Lung microvascular endothelial cell (primary cell): Measurements from ENCODE around the gene PCBP3. TPM values are rescaled to one million over a fixed set of nuclear protein-coding genes. Genes with fewer than 3 reads are reported as not detected.
"Not testable (repeated sequence)": the region's sequence is repeated elsewhere in the genome, so short reads cannot be mapped to it uniquely, and the experiment has no call there.

Experiments used
- DNase-seq, 2 donors: peaks; one replicate each; pipeline versions ENCODE4 v3.0.0 to v3.0.0-alpha.2; 2010; ENCODE audit warnings: low read depth in 2 of 2
- total RNA-seq: library from RNA; depleted of rRNA; stranded (reverse); fragments of >200 nt; gene quantifications from 2 replicates; pipeline ENCODE4 v1.2.1, GENCODE V29; 2014

Gene PCBP3
- total RNA-seq, 1 donor from 2014 or later, result not detected

DNA sequence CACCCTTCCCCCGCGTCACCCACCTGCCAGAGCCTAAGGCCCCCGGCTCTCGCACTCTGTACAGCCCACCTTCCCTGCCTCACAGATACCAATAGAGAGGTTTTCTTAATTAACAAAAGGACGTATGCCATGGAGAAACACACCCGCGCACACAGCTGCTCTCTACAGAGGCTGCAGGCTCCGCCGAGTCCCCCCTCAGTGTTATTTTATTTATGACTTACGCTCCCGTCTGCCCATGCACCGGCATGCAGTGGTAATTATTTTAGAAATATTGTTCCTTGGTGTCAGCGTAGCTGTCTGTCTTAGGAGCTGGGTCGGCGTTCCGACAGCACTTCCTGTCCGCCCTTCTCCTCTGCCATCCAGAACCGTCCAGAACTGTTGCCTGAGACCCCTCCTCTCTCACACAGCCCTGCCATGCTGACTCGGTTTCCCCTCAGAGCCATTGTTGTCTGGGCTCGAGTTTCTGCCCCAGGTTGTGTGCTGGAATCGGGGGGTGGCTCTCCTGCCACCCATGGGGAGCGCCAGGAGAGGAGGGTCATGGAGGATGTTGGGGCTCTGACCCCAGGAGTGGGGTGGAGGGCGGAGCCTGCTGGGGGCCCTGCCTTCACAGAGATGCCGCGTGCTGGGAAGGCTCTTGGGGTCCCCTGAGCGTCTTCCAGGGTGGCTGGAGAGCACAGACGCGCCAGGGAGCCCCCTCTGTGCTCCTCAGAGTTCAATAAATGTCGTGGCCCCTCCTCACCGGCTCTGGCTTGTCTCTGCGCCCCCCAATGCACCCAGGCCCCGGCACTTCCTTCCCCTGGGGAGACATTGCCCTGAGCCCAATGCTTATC lies 298.4 kb downstream of the PCBP3 start:
- no peak for DNase-seq

DNA sequence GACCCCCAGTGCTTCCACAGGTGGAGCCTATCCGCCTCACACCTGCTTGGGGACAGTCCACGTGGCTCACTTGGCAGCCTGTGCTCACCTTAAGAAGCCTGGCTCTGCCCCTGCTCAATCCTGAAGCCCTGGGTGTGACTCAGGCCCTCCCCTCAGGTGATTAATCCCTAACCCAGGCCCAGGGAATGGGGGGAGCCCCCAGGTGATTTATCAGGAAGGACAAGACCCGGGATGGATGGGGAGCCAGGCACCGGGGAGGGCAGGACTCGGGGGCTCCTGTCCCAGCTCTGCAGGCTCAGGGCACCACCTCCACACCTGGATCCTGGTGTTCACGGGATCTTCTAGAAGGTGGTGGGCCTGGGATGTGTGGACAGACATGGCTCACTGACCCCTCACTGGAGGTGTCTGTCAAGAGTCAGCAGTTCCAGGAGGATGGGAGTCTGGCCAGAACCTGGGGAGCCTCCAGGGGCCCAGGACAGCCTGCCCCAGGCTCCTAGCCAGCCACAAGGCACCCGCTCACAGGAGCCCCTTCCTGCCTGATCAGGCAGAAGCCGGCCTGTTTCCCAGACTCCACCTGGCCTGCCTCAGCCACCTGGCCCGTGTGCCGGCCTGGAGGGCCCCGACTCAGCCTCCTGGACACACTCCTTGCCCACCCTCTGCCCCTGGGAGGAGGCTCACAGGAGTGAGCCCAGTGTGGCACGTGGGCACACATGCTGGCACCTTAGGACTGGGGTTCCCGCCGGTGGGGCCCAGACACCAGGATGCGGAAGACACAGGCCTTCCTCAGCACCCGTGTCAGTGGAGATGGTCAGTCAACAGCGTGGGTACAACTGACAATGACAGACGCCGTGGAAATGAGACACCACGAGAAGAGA lies 299.5 kb downstream of the PCBP3 start:
- DNase-seq, result no peak

DNA sequence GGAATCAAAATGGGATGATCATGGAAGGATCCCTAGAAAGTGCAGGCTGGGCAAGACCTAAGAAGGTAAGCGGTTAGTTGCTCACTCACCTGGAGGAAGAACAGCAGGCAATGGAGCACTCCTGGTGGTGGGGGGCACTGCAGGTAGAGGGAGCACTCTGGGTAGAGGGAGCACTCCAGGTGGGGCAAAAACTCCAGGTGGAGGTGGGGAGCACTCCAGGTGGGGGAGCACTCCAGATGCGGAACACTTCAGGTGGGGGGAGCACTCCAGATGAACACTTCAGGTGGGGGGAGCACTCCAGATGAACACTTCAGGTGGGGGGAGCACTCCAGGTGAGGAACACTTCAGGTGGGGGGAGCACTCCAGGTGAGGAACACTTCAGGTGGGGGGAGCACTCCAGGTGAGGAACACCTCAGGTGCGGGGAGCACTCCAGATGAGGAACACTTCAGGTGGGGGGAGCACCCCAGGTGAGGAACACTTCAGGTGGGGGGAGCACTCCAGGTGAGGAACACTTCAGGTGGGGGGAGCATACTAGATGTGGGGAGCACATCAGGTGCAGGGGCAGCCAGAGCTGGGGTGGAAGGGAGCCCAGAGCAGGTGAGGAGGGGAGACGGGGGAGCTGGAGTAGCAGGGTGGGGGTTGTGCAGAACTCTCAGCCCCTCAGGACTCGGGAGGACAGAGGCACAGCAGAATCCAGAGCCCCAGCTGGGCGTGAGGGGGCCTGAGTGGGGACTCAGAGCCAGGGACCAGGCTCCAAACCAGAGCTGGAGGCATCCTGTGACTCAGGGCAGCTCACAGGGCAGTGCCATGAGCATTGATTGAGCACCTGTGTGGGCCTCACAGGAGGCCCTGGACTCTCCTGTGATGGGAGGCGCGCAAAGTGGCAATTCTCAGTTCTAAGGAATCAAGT lies 300.4 kb downstream of the PCBP3 start:
- DNase-seq, result no peak

DNA sequence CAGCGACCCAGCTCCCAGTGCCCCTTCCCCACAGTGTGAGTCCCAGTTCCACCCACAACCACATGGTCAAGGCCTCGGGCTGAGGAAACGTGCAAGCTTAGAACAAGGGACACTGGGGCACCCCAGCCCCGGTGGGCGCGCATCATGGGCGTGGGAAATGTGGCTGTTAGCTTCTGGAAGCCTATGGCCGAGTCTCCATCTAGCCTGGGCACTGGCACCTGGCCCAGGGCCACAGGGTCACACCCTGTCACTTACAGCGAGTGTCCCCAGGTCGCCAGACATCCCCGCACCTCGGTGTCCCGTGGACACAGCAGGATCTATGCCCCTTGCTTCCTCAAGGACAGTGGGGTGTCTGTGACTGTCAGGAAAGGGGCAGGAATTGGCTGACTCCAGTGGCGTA lies 301.1 kb downstream of the PCBP3 start:
- no peak for DNase-seq

DNA sequence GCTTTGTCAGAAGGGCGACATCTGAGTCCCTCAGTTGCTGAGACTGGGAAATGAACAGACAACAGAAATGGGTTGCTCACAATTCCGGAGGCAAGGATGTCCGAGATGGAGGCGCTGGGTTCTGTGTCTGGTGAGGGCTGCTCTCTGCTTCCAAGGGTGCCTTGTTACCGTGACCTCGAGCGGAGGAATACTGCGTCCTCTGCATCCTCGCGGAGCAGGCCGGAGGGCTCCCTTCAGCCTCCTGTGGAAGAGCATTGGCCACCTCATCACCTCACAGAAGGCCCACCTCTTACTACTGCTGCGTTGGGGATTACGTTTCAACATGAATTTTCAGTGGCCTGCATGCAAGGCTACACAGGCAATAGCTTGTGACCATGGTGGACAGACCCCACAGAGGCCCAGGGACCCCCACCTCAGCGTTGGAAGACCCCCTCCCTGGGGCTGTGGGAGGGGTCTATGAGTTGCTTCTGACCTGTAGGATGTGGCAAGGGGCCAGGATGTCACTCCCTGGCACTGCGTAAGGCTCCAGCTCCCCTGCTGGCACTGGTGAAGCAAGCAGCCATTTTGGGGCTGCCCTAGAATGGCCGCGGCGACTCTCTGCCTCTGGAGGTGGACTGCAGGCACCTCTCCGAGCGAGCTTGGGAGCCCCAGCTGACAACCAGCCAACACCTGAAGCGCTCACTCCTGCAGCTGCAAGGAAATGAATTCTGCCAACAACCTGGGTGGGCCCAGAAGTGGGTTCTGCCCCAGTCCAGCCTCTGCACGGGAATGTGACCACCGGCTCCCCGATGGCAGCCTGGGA lies 301.7 kb downstream of the PCBP3 start:
- DNase-seq, result no peak

DNA sequence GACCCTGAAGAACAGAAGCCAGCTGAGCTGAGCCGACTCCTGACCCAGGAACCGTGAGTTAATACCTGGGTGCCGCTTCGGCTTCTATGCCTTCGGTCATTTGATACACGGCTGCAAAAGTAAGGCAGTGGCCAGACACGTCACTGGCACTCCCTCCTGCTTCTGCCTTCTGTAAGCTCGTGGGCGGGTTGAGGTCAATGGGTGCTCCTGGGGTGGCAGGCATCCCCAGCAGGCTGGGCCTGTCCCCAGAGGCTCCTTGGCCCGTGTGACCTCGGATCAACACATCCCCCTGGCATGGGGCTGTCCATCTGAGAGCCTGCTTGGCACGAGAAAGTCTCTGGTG lies 302.3 kb downstream of the PCBP3 start:
- no peak for DNase-seq

DNA sequence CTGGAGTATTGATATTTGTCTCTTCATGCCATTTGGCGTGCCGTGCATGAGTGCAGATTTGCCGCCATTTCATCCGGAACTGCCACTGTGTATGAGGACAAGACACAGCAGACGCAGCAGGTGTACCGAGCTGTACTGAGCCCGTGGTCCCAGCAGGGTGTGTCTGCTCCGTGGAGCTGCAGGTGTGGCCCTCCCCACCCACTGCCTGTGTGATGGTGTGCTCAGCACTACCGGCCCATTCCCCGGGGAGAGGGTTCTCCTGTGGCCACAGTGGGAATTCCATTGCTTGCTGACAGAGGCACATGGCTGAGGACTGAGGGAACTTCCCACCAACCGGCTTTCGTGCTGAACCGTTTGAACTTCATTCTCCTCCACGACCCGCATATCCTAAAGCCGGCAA lies 303.8 kb downstream of the PCBP3 start:
- DNase-seq, result no peak

DNA sequence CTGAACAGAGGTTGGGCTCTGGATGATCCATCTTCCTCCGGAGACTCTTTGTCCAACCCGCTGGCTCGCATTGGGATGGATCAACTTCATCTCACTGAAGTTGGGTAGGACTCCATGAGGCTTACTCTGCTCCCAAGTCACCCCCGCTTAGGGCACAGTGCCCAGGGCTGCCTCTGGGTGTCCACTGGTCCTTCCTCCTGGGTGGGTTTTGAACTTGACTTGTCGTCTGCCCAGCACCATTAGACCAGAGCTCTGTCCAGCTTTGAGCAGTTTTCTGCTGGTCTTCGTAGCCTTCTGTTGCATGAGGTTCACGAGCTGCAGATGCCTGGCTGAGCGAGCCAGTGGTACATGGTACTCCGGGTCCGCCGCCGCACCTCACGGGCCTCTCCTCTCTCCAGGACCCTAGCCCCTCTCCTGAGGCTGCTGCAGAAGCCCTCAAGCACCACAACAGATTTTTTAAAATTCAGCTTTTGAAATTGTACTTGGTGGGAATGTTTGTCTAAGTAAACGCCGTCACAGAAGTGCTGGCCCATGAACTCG lies 304.3 kb downstream of the PCBP3 start:
- no peak for DNase-seq

DNA sequence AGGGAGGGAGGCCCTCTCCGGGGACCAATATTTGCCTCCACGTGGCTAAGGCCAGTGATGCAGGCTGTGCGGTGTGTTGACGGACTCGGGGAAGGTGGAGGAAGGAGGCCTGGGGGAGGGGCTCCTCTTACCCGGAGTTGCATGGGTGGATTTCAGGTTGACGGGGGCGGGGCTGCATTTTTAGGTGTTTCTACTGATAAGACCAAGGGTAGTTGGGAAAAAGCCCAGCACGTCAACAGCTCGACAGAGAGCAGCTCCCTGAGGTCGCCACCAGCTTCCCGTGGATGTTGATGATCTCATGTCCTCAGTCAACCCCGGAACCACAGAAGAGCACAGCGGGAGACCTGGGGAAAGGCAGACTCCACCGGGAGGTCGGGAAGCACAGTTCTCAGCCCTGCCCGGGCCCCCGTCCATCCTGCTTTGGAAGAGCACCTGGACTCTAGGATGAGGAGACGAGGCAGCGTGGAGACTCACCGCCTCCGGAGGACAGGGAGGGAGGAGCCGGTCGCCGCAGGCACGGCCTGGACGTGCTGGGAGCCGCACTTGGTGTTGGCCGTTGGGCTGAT lies 305.1 kb downstream of the PCBP3 start:
- no peak for DNase-seq

DNA sequence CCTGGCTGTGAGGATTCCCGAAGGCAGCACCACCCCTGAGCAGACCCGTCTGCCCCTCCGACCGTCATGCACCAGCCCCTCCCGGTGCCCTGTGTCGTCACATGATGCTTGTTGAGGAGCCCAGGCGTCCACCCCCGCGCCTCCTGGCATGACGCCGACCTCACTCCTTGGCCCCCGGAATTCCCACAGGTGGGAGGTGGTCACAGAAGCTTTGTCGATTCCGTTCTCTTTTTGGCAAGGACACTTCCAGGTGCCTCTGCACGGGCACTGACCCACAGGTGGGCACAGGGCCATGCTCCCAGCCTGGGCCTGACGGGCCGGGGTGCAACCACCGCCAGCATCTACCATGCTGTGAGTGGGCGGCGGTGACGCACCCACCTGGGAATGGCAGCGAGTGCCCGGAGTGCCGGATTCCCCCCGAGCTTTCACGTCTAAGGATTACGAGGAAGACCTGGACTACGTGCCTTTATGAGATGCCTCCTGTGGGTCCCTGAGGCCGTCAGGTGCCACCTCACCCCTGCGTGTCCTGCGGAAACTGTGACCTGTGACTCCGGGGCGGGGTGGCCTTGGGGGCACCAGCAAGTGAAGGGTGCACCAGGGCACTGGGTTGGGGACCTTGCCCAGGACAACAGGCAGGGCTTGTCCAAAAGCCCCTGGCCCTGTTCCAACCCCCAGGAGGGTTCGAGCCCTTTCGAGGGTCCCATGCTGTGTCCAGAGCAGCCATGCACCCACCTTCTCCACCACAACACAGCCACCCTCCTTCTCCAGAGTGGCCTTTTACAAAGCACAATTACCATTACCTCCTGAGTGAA lies 306.6 kb downstream of the PCBP3 start:
- DNase-seq, result no peak

DNA sequence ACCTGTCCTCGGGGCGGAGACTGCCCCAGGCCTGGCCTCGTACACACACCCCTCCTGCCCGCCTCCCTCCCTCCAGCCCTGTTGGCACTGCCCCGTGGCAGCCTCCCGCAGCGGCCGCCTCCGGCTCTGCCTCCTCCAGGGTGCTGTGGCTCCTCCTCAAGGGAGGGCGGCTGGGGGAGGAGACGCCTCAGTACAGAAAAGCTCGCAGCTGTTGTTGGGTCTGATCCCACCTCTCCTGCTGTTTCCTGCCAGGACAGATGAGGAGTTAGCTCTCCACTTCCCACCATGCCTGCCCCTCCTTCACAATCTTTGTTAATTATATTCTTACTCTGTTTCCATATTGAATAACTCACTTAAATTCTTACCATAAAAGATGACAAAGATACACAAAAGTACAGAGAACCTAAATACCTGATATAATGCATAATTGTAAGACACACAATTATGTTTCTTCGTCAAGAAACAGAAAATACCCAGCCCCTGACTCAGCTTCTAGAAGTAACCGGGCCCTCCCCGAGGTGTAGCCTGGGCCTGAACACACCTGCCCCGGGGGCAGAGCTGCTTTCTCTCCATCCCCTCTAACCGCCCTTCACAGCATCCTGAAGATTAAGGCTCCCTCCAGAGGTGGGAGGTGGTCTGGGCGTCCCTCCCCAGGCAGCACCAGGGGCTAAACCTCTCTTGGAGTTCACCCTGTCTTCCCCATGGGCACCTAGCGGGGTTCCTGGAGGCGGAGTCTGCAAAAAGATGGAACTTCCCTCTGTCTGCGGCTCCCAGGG lies 307.4 kb downstream of the PCBP3 start:
- DNase-seq, result no peak

DNA sequence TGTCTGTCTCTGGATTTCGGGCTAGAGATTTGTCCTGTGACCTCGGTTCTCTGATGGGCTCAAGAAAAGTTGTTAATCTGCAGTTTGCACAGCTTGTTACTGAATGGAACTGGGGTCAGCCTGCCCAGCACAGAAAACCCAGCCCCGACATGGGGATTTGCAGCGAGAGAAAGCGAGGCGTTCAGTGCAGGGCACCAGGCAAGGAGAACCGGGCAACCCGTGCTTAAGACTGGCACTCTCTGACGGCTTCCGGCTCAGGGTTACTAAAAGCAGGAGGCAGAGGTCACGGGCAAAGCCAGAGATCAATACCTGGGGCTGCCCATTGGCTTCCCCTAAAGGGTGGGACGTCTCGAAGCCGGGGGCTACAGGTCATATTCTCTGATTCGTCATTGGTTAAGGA lies 308.2 kb downstream of the PCBP3 start:
- no peak for DNase-seq

DNA sequence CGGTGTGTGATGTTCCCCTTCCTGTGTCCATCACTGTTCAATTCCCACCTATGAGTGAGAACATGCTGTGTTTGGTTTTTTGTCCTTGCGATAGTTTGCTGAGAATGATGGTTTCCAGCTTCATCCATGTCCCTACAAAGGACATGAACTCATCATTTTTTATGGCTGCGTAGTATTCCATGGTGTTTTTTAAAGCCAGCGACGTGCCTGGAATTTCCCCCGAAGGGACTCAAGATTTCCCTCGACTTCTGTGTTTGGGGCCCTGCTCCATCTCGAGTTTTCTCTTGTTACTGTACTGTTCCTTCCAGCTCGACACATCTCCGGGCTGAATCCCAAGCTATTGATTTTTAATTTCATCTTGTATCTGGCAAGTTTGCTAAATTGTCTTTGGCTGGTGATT lies 309.0 kb downstream of the PCBP3 start:
- DNase-seq, result not testable (repeated sequence)

DNA sequence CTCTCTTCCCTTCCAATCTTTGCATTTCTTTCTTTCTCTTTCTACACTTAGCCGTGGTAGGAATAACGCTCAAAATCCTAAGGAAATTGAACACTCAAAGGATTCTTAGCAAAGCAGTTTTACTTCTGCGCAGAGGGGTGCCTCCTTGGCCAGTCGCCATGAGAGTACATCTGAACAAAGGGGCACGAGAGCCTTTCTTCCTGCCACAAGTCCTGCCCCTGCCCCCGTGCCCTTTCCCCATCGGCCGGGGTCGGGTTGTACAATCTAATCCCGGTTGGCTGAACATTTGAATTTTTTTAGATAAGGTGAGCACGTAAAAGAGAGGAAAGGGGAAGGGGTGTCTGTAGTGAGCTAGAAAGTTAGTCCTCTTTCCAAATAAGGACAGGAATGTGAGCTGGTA lies 309.4 kb downstream of the PCBP3 start:
- DNase-seq, result no peak

DNA sequence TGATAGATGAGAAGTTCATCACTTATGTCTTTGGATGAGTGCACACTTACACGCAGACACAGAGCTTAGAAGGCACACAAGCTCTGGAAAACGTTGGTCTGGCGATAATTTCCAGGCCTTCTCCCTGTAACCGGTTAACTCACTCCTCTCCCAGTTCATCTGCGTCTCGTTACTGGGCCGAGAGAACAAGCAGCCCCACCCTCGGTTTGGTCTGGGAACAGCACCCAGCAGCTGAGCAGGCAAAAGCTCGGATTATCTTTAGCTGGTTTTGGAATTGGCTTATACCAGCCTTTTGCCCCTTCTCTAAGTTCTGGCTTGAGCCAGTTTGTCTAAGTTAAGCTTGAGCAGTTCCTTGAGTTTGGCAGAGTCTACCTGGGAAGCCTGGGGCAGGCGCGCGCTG lies 310.7 kb downstream of the PCBP3 start:
- DNase-seq, result no peak

DNA sequence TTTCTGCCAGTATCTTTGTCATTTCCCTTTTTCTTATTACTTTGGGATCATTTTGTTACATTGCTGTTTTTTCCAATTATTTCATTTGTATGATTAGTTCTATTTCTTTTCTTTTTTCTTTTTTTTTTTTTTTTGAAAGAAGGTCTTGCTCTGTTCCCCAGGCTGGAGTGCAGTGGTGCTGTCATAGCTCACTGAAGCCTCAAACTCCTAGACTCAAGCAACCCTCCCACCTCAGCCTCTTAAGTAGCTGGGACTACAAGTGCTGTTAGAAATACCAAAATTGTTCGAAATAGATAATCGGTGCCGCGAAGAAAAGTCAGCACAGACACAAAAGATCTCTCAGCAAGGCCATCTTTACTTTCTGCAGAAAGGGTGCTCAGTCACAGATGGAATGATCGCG lies 311.4 kb downstream of the PCBP3 start:
- DNase-seq, result no peak

DNA sequence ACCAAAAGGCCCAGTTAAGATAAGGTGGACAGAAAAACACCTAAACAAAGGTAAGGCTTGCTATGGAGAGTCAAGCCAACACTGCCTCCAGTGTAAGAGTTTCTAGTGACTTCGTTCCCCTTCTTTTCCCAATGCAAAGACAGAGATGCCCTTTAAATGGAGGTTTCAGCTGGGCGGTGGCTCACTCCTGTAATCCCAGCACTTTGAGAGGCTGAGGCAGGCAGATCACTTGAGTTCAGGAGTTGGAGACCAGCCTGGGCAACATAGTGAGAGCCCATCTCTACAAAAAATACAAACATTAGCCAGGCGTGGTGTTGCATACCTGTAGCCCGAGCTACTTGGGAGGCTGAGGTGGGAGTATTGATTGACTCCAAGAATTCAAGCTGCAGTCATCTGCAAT lies 314.0 kb downstream of the PCBP3 start:
- no peak for DNase-seq

DNA sequence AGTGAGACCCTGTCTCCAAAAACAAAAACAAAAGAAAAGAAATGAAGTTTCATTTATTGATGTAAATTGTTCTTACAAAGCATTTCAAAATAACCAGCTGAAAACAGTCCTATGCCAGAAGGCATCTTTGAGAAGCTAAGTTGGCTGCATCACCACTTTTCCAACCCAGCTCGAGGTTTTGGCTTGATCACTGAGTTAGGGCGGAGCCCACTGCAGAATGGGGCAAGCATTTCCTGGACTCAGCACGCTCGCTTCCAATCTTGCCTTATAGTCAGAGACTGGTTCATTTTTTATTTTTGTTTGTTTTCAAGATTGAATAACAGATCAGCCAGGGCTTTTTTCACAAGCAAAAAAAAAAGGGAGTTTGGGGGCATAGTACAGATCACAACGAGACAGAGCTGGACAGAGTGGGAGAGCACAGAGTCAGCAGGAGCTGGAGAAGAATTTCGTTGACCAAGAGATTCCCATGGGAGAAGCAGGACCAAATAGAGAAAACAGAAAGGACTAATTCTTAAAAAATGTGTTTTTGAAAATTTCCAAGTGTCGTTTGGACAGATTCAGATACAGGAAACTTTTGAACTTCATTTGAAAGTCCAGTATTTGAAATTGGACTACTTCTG lies 314.6 kb downstream of the PCBP3 start:
- DNase-seq, result no peak
